Prostate gland (tissue), 2 donors: ENCODE measurements around the gene CCDC192. TPM values are rescaled to one million over a fixed set of nuclear protein-coding genes. Genes with fewer than 3 reads are reported as not detected.
A peak's percentile ranks its signal among the peaks of the same experiment; 100 is the strongest.

ENCODE experiments used
- DNase-seq: peaks from one replicate; pipeline ENCODE4 v3.0.0-alpha.2; 2019; ENCODE audit warnings: low spot score
- H3K27ac ChIP-seq, 2 donors: fragments of 200-600 bp; sonication (generic); 2 replicates each; pipeline ENCODE4 v1.5.1; 2017 to 2019
- H3K27me3 ChIP-seq: fragments of 200-600 bp; sonication (generic); replicated peaks from 2 replicates; pipeline ENCODE4 v1.5.1; 2019; ENCODE audit not compliant: insufficient read depth
- H3K36me3 ChIP-seq, 2 donors: fragments of 200-600 bp; sonication (generic); 1 replicate in 1 of 2; 2 replicates in 1 of 2; pipeline versions ENCODE4 v1.5.1 to v1.8.1; 2017 to 2019
- H3K4me1 ChIP-seq: fragments of 200-600 bp; sonication (generic); replicated peaks from 2 replicates; pipeline ENCODE4 v1.5.1; 2019
- H3K4me3 ChIP-seq, 2 donors: fragments of 200-600 bp; sonication (generic); 2 replicates each; pipeline ENCODE4 v1.5.1; 2017 to 2019
- H3K9me3 ChIP-seq: fragments of 200-600 bp; sonication (generic); 2 replicates; pipeline ENCODE4 v1.5.1; 2017
- POLR2A ChIP-seq: fragments of 450-650 bp; IDR thresholded peaks from one replicate; pipeline ENCODE4 v1.6.1; 2016; ENCODE audit warnings: antibody characterized with exemption, mild to moderate bottlenecking
- POLR2AphosphoS5 ChIP-seq: sonication (generic); formaldehyde crosslinking; IDR thresholded peaks from one replicate; pipeline ENCODE4 v1.6.1; 2017; ENCODE audit warnings: antibody characterized with exemption
- WGBS: methylation state at CpG from one replicate; pipeline ENCODE4 v1.1.5; 2018; 5-methylcytosine and 5-hydroxymethylcytosine counted together
- intact Hi-C: fragments of 100-400 bp; cut with DNase I; formaldehyde crosslinking; loops from one replicate; pipeline ENCODE4 v1.14.2; 2022
- total RNA-seq, 2 donors: library from RNA; depleted of rRNA; stranded (reverse); fragments of >200 nt; gene quantifications; one replicate each; pipeline ENCODE4 v1.1.0, GENCODE V29; 2016
- TF ChIP-seq, protein P1 (sequence below), 4 experiments: fragments of 200-600 bp in 2 of 4; fragments of 450-650 bp in 2 of 4; sonication (generic) in 2 of 4; IDR thresholded peaks; 1 replicate in 3 of 4; 2 replicates in 1 of 4; pipeline ENCODE4 v1.5.1; 2016 to 2019; ENCODE audit warnings: antibody characterized with exemption in 4 of 4, mild to moderate bottlenecking in 2 of 4, moderate library complexity in 2 of 4

CCDC192 gene
- total RNA-seq, 2 donors from 2014 or later = not detected

DNA sequence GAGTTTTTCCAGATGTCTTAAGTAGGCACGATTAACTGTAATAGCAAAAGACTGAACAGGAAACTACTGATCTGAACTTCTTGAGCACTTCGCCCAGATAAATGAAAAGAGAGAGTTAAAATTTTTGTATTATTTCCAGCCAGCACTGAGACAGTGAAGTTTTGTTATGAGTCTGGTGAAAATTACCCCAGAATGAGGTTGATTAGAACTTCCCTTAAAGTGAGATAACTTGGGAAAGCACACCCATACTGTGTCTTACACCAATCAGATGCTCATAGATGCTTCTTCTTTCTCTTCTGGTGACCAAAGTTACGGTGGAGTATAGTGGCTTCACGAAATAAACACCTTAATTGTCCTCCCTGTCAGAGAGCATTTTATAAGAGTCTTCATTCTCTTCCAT is 248.6 kb downstream of the CCDC192 start:
- 88% methylated on average over 4 of the region's 4 CpGs for WGBS
- TF ChIP-seq POLR2AphosphoS5 (no peak), POLR2A (no peak)
- TF ChIP-seq, protein P1, sequence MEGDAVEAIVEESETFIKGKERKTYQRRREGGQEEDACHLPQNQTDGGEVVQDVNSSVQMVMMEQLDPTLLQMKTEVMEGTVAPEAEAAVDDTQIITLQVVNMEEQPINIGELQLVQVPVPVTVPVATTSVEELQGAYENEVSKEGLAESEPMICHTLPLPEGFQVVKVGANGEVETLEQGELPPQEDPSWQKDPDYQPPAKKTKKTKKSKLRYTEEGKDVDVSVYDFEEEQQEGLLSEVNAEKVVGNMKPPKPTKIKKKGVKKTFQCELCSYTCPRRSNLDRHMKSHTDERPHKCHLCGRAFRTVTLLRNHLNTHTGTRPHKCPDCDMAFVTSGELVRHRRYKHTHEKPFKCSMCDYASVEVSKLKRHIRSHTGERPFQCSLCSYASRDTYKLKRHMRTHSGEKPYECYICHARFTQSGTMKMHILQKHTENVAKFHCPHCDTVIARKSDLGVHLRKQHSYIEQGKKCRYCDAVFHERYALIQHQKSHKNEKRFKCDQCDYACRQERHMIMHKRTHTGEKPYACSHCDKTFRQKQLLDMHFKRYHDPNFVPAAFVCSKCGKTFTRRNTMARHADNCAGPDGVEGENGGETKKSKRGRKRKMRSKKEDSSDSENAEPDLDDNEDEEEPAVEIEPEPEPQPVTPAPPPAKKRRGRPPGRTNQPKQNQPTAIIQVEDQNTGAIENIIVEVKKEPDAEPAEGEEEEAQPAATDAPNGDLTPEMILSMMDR (IDR thresholded peaks at IDR 0.05) = no peak
- DNase-seq = no peak
- Histone ChIP-seq H3K9me3 (no peaks in the 10 kb centered on the region), H3K36me3 (no peaks in the 10 kb centered on the region), H3K4me1 (no peaks in the 10 kb centered on the region), H3K4me3 (no peak overlapping the region), H3K27ac (no peak overlapping the region), H3K27me3 (no peaks in the 10 kb centered on the region)
- intact Hi-C loops = loop anchor here (10.0 kb wide), 1 partner anchor 133 kb away; the partner anchor contains the start of gene SLC12A2

DNA sequence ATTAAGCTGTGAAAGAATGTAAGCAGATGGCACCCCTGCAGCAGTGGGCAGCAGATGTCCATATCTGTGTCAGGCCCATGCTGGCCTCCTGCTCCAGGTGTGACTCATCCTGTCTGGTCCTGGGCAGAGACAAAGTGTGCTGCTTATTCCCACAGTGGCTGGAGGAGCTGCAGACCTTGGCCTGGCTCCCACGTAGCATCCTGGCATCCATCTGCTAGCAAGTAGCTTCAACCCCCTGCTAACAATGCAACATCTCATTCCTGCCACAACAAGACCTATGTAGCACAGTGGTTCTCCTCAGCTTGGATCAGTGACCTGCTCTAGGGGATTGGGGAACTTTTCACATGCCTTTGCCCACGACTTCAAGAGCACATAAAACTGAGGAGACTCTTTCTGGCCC is 254.0 kb downstream of the CCDC192 start:
- Histone ChIP-seq H3K4me3 (no peak overlapping the region), H3K27ac (no peak overlapping the region), H3K9me3 (no peaks in the 10 kb centered on the region), H3K27me3 (no peaks in the 10 kb centered on the region), H3K36me3 (no peaks in the 10 kb centered on the region), H3K4me1 (no peaks in the 10 kb centered on the region)
- intact Hi-C loops = loop anchor here (10.0 kb wide), 1 partner anchor 128 kb away; the partner anchor contains the start of gene SLC12A2
- WGBS = 21% methylated on average over 2 of the region's 2 CpGs
- TF ChIP-seq POLR2A = no peak
- no peak for TF ChIP-seq POLR2AphosphoS5
- TF ChIP-seq, protein P1 (IDR thresholded peaks at IDR 0.05) = no peak
- peak; percentile 51 for DNase-seq

DNA sequence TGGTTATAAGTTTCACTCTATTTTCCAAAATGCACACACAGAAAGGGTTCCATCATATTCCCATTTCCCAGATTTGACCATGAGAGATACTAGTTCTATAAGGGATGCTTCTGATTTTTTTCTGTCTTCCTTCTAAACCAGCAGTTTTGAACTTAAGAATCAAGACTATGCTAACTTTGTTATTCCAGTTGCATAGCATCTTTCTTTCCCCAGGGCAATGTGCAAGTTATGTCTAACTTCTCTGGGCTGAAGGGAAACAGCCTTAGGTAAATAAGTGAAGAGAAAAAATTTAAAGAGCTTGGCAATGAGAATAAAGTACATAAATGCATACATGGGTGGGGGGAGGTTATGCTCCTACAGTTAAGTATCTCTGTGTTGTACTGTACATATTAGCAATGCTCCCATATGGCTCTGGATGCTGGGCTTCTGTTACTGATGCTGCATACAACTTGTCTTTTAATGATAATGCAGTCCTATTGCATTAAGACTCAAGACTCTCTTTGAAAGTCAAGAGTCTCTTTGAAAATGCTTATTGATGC is 254.6 kb downstream of the CCDC192 start:
- no peak for DNase-seq
- Histone ChIP-seq H3K4me3 (no peak overlapping the region), H3K36me3 (no peaks in the 10 kb centered on the region), H3K4me1 (no peaks in the 10 kb centered on the region), H3K9me3 (no peaks in the 10 kb centered on the region), H3K27ac (no peak overlapping the region), H3K27me3 (no peaks in the 10 kb centered on the region)
- intact Hi-C loops = loop anchor here (10.0 kb wide), 1 partner anchor 127 kb away; the partner anchor contains the start of gene SLC12A2
- TF ChIP-seq POLR2A (no peak), POLR2AphosphoS5 (no peak)
- TF ChIP-seq, protein P1 (IDR thresholded peaks at IDR 0.05) = no peak

DNA sequence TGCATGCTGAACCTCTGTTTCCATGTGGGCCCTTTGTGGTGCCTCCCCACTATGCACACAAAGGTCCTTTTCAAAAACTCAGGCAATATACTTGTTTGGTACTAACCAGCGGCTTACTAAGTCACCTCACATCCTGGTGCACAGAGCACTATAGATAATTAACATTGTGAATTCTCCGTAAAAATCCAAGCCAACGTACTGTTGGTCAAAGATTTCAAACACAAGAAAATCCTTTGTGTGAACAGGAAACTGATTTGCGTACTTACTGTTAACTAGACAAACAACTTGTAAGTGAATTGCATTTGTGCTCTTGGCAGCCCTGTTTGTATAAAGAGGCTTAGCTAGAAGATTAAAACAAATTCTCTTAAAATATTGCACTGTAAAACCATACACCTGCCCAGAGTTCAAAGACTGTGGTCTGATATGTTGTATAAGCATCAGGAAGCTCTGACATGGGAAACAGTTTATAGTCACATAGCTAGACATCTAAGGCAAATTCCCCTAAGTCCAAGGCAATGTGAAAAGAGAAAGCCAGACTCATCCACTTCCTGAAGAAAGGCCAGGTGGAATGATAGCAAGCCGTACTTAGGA is 255.3 kb downstream of the CCDC192 start:
- no peak for TF ChIP-seq POLR2A
- peak; percentile 59 for TF ChIP-seq POLR2AphosphoS5
- H3K36me3 ChIP-seq = no peaks in the 10 kb centered on the region
- H3K27me3 ChIP-seq = no peaks in the 10 kb centered on the region
- H3K27ac ChIP-seq = peak overlapping the region; percentile 8 to 12
- intact Hi-C loops = loop anchor here (10.0 kb wide), 1 partner anchor 126 kb away; the partner anchor contains the start of gene SLC12A2
- DNase-seq = peak; percentile 38
- 46% methylated on average over 5 of the region's 5 CpGs for WGBS
- H3K9me3 ChIP-seq = no peaks in the 10 kb centered on the region
- H3K4me1 ChIP-seq = no peaks in the 10 kb centered on the region
- H3K4me3 ChIP-seq = no peak overlapping the region

DNA sequence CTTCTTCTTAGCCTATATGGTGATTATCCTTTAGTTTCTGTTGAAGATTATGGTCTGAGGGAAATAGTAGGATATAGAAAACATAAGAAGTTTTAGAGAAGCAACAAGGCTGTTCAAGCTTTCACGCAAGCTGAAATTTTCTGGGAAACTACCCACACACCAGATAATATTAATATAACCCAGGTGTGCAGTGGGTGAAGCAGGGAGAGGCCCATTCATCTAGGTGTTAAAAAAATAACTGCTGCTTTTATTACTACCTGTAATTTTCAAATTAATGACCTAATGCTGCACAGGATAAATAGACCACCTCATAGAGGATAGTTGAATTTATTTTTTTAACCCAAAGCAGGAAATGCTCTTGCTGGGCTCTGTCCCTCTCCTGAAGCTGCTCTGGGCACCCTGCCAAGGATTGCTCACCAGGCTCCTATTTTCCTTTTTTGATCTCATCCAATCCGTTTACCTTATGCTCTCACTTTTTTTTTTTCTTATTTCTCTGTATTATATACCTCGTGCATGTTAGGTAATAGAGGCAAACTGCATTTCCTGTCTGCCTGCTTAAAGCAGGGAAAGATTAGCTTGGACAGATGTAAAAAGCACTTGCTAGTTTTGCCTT is 256.1 kb downstream of the CCDC192 start:
- no peaks in the 10 kb centered on the region for H3K4me1 ChIP-seq
- H3K27ac ChIP-seq = peak overlapping the region in 1 of 2 donors; percentile 8
- no peak for TF ChIP-seq POLR2A
- no peak for TF ChIP-seq POLR2AphosphoS5
- TF ChIP-seq, protein P1 (IDR thresholded peaks at IDR 0.05) = no peak
- no peaks in the 10 kb centered on the region for H3K36me3 ChIP-seq
- H3K4me3 ChIP-seq = no peak overlapping the region
- H3K9me3 ChIP-seq = no peaks in the 10 kb centered on the region
- 18% methylated on average over 3 of the region's 3 CpGs for WGBS
- DNase-seq = peak; percentile 53
- intact Hi-C loops = loop anchor here (10.0 kb wide), 1 partner anchor 126 kb away; the partner anchor contains the start of gene SLC12A2
- H3K27me3 ChIP-seq = no peaks in the 10 kb centered on the region
